ENCODE data around the gene KAZN.

The KAZN gene

GRCh38 chr1:14630986-14631385 lies 32.5 kb downstream of the KAZN start:
- H3K9me3 ChIP-seq (ENCODE audit: insufficient read depth, low read depth, low read length), result no peaks in the 10 kb centered on the region
- H3F3A ChIP-seq (ENCODE audit: low read depth), result no peaks in the 10 kb centered on the region
- no peaks in the 10 kb centered on the region for H4K20me1 ChIP-seq (ENCODE audit: insufficient read depth, low read length, poor library complexity, severe bottlenecking)
- H3K9ac ChIP-seq (ENCODE audit: low read depth, low read length, poor library complexity, severe bottlenecking), result no peak overlapping the region
- H3K4me2 ChIP-seq (ENCODE audit: low read depth, low read length, poor library complexity, severe bottlenecking), result no peak overlapping the region
- no peak overlapping the region for H2AFZ ChIP-seq (ENCODE audit: low read length)
- no peak for TF ChIP-seq EZH2phosphoT487 (IDR thresholded peaks at IDR 0.05; ENCODE audit: borderline replicate concordance)
- TF ChIP-seq CTCF (conservative IDR thresholded peaks at IDR 0.05; ENCODE audit: low read length), result no peak
- H3K4me1 ChIP-seq (ENCODE audit: insufficient read depth, low read length, poor library complexity, severe bottlenecking), result no peaks in the 10 kb centered on the region
- H3K4me3 ChIP-seq (ENCODE audit: low read length, poor library complexity, severe bottlenecking), result no peak overlapping the region
- no peaks in the 10 kb centered on the region for H3K27me3 ChIP-seq (ENCODE audit: insufficient read depth, low read length, poor library complexity, severe bottlenecking)
- H3K79me2 ChIP-seq (ENCODE audit: insufficient read depth, low read length), result no peaks in the 10 kb centered on the region
- no peaks in the 10 kb centered on the region for H3K9me2 ChIP-seq (replicated peaks; ENCODE audit: low read depth, low read length)
- H3K36me3 ChIP-seq (ENCODE audit: insufficient read depth, low read length), result no peaks in the 10 kb centered on the region

GRCh38 chr1:14631421-14631820 lies 32.9 kb downstream of the KAZN start:
- Histone ChIP-seq H3K4me1 (ENCODE audit: insufficient read depth, low read length, poor library complexity, severe bottlenecking) (no peaks in the 10 kb centered on the region), H3K9ac (ENCODE audit: low read depth, low read length, poor library complexity, severe bottlenecking) (no peak overlapping the region)

GRCh38 chr1:14634486-14634885 lies 36.0 kb downstream of the KAZN start:
- H3F3A ChIP-seq (ENCODE audit: low read depth), result no peaks in the 10 kb centered on the region
- H3K4me2 ChIP-seq (ENCODE audit: low read depth, low read length, poor library complexity, severe bottlenecking), result no peak overlapping the region
- no peaks in the 10 kb centered on the region for H4K20me1 ChIP-seq (ENCODE audit: insufficient read depth, low read length, poor library complexity, severe bottlenecking)
- no peak overlapping the region for H2AFZ ChIP-seq (ENCODE audit: low read length)
- TF ChIP-seq CTCF (conservative IDR thresholded peaks at IDR 0.05; ENCODE audit: low read length), result no peak
- TF ChIP-seq EZH2phosphoT487 (IDR thresholded peaks at IDR 0.05; ENCODE audit: borderline replicate concordance), result no peak
- H3K36me3 ChIP-seq (ENCODE audit: insufficient read depth, low read length), result no peaks in the 10 kb centered on the region
- no peaks in the 10 kb centered on the region for H3K27me3 ChIP-seq (ENCODE audit: insufficient read depth, low read length, poor library complexity, severe bottlenecking)
- H3K9me3 ChIP-seq (ENCODE audit: insufficient read depth, low read depth, low read length), result no peaks in the 10 kb centered on the region; the same call in 1 of the 2 replicates
- H3K9ac ChIP-seq (ENCODE audit: low read depth, low read length, poor library complexity, severe bottlenecking), result no peak overlapping the region
- no peak overlapping the region for H3K4me3 ChIP-seq (ENCODE audit: low read length, poor library complexity, severe bottlenecking)
- H3K79me2 ChIP-seq (ENCODE audit: insufficient read depth, low read length), result no peaks in the 10 kb centered on the region
- no peaks in the 10 kb centered on the region for H3K4me1 ChIP-seq (ENCODE audit: insufficient read depth, low read length, poor library complexity, severe bottlenecking)
- H3K9me2 ChIP-seq (replicated peaks; ENCODE audit: low read depth, low read length), result no peaks in the 10 kb centered on the region

More at GRCh38 chr1:14631421-14631820, 32.9 kb downstream of the KAZN start:
- Histone ChIP-seq H3K4me2 (ENCODE audit: low read depth, low read length, poor library complexity, severe bottlenecking) (no peak overlapping the region), H3F3A (ENCODE audit: low read depth) (no peaks in the 10 kb centered on the region), H3K9me3 (ENCODE audit: insufficient read depth, low read depth, low read length) (no peaks in the 10 kb centered on the region), H4K20me1 (ENCODE audit: insufficient read depth, low read length, poor library complexity, severe bottlenecking) (no peaks in the 10 kb centered on the region), H2AFZ (ENCODE audit: low read length) (no peak overlapping the region), H3K79me2 (ENCODE audit: insufficient read depth, low read length) (no peaks in the 10 kb centered on the region), H3K9me2 (replicated peaks; ENCODE audit: low read depth, low read length) (no peaks in the 10 kb centered on the region), H3K27me3 (ENCODE audit: insufficient read depth, low read length, poor library complexity, severe bottlenecking) (no peaks in the 10 kb centered on the region), H3K4me3 (ENCODE audit: low read length, poor library complexity, severe bottlenecking) (no peak overlapping the region), H3K36me3 (ENCODE audit: insufficient read depth, low read length) (no peaks in the 10 kb centered on the region)
- TF ChIP-seq CTCF (conservative IDR thresholded peaks at IDR 0.05; ENCODE audit: low read length), result no peak
- no peak for TF ChIP-seq EZH2phosphoT487 (IDR thresholded peaks at IDR 0.05; ENCODE audit: borderline replicate concordance)
